ENCODE data around the gene USP40. TPM values are rescaled to one million over a fixed set of nuclear protein-coding genes. Genes with fewer than 3 reads are reported as not detected.

USP40 gene
- total RNA-seq, 1 donor from 2014 or later, result 32.9 TPM

DNA sequence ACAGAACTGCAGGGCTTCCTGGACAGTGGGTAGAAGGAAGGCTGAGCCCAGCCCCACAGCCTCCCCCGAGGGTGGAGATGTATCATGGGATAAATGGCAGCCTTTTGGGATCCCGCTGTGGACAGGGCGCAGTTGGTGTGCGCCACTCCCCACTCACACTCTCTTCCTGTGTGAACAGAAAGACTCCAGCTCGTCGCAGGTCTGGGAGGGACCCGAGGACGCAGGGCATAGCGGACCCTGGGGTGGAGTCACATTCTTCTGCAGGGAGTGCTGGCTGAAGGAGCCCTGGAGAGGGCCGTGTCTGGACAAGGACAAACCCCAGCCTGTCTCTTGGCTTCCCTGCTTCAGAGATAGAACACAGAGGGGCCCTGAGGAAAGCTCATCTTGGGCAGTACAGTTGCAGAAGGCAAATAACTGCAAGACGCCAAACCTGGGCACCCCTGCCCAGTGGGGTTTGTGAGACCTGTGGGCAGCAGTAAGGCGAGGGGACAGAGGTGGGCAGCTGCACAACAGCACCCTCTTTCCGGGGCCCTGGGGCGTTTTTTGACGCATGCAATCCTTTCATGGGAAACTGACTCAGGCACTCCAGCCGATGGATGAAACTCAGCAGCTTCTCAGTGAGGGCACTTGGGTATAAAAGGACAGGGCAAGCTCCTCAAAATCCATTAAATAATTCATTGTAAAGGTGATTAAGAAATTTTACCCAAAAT is 101.9 kb downstream of the USP40 start:
- H3K27ac ChIP-seq, result no peak overlapping the region
- H3K9ac ChIP-seq, result no peak overlapping the region
- Mint-ChIP-seq H3K27me3 (ENCODE audit: insufficient read depth, low read depth) (peaks cover under 1% of the 10 kb centered on the region), H3K4me1 (no peaks in the 10 kb centered on the region), H3K36me3 (peaks cover 19% of the 10 kb centered on the region), H3K9me3 (no peaks in the 10 kb centered on the region), H3K4me3 (no peak overlapping the region), H3K27ac (no peak overlapping the region)
- TF ChIP-seq, protein P1, sequence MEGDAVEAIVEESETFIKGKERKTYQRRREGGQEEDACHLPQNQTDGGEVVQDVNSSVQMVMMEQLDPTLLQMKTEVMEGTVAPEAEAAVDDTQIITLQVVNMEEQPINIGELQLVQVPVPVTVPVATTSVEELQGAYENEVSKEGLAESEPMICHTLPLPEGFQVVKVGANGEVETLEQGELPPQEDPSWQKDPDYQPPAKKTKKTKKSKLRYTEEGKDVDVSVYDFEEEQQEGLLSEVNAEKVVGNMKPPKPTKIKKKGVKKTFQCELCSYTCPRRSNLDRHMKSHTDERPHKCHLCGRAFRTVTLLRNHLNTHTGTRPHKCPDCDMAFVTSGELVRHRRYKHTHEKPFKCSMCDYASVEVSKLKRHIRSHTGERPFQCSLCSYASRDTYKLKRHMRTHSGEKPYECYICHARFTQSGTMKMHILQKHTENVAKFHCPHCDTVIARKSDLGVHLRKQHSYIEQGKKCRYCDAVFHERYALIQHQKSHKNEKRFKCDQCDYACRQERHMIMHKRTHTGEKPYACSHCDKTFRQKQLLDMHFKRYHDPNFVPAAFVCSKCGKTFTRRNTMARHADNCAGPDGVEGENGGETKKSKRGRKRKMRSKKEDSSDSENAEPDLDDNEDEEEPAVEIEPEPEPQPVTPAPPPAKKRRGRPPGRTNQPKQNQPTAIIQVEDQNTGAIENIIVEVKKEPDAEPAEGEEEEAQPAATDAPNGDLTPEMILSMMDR (IDR thresholded peaks at IDR 0.05), result no peak
- no peak for TF ChIP-seq EZH2phosphoT487 (IDR thresholded peaks at IDR 0.05)
- no peak for TF ChIP-seq EZH2 (IDR thresholded peaks at IDR 0.05)
- H3K79me2 ChIP-seq (ENCODE audit: low read depth), result no peaks in the 10 kb centered on the region
- DNase-seq (ENCODE audit: low spot score), result no peak
- H3F3A ChIP-seq (ENCODE audit: low read depth), result no peaks in the 10 kb centered on the region
- H2AFZ ChIP-seq (replicated peaks), result no peak overlapping the region
- H4K20me1 ChIP-seq (ENCODE audit: low read depth), result no peaks in the 10 kb centered on the region
- no peaks in the 10 kb centered on the region for H3K4me1 ChIP-seq
- no peak overlapping the region for H3K4me2 ChIP-seq
- no peak overlapping the region for H3K4me3 ChIP-seq
- H3K36me3 ChIP-seq, result no peaks in the 10 kb centered on the region
- H3K27me3 ChIP-seq, result no peaks in the 10 kb centered on the region
- H3K9me3 ChIP-seq (ENCODE audit: low read depth), result no peaks in the 10 kb centered on the region

DNA sequence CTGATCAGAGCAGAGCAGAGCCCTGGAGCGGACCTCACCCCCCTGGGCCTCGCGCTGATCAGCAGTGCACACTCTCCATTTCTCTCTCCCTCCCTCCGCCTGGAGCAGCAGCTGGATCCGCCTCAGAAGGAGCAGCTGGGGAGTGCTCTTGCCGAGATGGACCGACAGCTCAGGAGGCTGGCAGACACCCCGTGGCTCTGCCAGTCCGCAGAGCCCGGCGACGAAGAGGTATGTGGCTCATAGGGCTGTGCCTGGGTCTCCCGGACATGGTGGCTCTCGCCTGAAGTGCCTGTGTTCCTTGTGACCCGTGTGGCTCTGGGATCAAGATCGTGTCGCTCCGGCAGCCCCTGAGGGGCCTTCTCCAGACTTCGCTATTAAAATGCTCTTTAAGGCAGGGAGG is 102.5 kb downstream of the USP40 start:
- no peaks in the 10 kb centered on the region for H3K36me3 ChIP-seq
- no peaks in the 10 kb centered on the region for H3K4me1 ChIP-seq
- H3K27ac ChIP-seq, result no peak overlapping the region
- no peak overlapping the region for H3K9ac ChIP-seq
- H3K27me3 ChIP-seq, result no peaks in the 10 kb centered on the region
- H3K36me3 Mint-ChIP-seq, result peaks cover 19% of the 10 kb centered on the region
- no peak for DNase-seq (ENCODE audit: low spot score)
- H3K9me3 ChIP-seq (ENCODE audit: low read depth), result no peaks in the 10 kb centered on the region
- H2AFZ ChIP-seq (replicated peaks), result no peak overlapping the region
- H3K4me1 Mint-ChIP-seq, result no peaks in the 10 kb centered on the region
- H3K9me3 Mint-ChIP-seq, result no peaks in the 10 kb centered on the region
- H3F3A ChIP-seq (ENCODE audit: low read depth), result no peaks in the 10 kb centered on the region
- no peak overlapping the region for H3K27ac Mint-ChIP-seq
- no peak overlapping the region for H3K4me2 ChIP-seq
- no peaks in the 10 kb centered on the region for H4K20me1 ChIP-seq (ENCODE audit: low read depth)
- peaks cover 2% of the 10 kb centered on the region for H3K27me3 Mint-ChIP-seq (ENCODE audit: insufficient read depth, low read depth)
- H3K4me3 ChIP-seq, result no peak overlapping the region
- no peak overlapping the region for H3K4me3 Mint-ChIP-seq
- TF ChIP-seq EZH2 (IDR thresholded peaks at IDR 0.05) (no peak), EZH2phosphoT487 (IDR thresholded peaks at IDR 0.05) (no peak)
- TF ChIP-seq, protein P1 (IDR thresholded peaks at IDR 0.05), result no peak
- H3K79me2 ChIP-seq (ENCODE audit: low read depth), result no peaks in the 10 kb centered on the region

DNA sequence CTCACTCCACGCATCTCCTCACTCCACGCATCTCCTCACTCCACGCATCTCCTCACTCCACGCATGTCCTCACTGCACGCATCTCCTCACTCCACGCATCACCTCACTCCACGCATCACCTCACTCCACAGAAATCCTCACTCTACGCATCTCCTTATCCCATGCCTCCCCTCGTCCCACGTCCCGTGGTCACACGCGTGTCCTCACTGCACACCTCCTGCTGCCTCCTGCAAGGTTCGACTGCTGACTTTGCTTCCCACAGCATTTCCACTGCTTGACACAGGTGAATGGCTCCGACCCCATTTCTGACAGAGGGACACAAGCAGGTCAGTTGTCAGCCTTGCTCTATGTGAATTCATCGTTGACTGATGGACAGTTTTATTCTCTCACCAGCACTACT is 103.0 kb downstream of the USP40 start:
- no peaks in the 10 kb centered on the region for H3K9me3 Mint-ChIP-seq
- H3K36me3 ChIP-seq, result no peaks in the 10 kb centered on the region
- no peaks in the 10 kb centered on the region for H4K20me1 ChIP-seq (ENCODE audit: low read depth)

More for the DNA sequence above, 103.0 kb downstream of the USP40 start:
- H2AFZ ChIP-seq (replicated peaks), result no peak overlapping the region
- DNase-seq (ENCODE audit: low spot score), result no peak
- no peaks in the 10 kb centered on the region for H3K4me1 ChIP-seq
- H3K4me2 ChIP-seq, result no peak overlapping the region
- TF ChIP-seq EZH2phosphoT487 (IDR thresholded peaks at IDR 0.05) (no peak), EZH2 (IDR thresholded peaks at IDR 0.05) (no peak)
- TF ChIP-seq, protein P1 (IDR thresholded peaks at IDR 0.05), result no peak
- H3K79me2 ChIP-seq (ENCODE audit: low read depth), result no peaks in the 10 kb centered on the region
- no peak overlapping the region for H3K4me3 ChIP-seq
- no peaks in the 10 kb centered on the region for H3F3A ChIP-seq (ENCODE audit: low read depth)
- H3K4me1 Mint-ChIP-seq, result no peaks in the 10 kb centered on the region
- peaks cover 19% of the 10 kb centered on the region for H3K36me3 Mint-ChIP-seq
- peaks cover 2% of the 10 kb centered on the region for H3K27me3 Mint-ChIP-seq (ENCODE audit: insufficient read depth, low read depth)
- H3K27ac ChIP-seq, result no peak overlapping the region
- no peak overlapping the region for H3K9ac ChIP-seq
- no peak overlapping the region for H3K27ac Mint-ChIP-seq
- no peak overlapping the region for H3K4me3 Mint-ChIP-seq
- no peaks in the 10 kb centered on the region for H3K27me3 ChIP-seq
- no peaks in the 10 kb centered on the region for H3K9me3 ChIP-seq (ENCODE audit: low read depth)
